H1 (cell line): ENCODE measurements around the gene PLA2G4A. TPM values are rescaled to one million over a fixed set of nuclear protein-coding genes. Genes with fewer than 3 reads are reported as not detected.

Experiments
- CTCF ChIA-PET: fragments of 300-600 bp; sonication (Branson Sonifier 250); formaldehyde crosslinking; loops from one replicate; lab custom pipeline; 2021; ENCODE audit not compliant: partially characterized antibody; lab: Charles Lee
- POLR2A ChIA-PET: fragments of 300-600 bp; sonication (Branson Sonifier 250); formaldehyde crosslinking; loops from one replicate; lab custom pipeline; 2021; ENCODE audit warnings: inconsistent platforms; ENCODE audit not compliant: partially characterized antibody; lab: Charles Lee
- DNase-seq, 2 experiments: peaks; one replicate each; pipeline versions ENCODE4 v3.0.0 to v3.0.0-alpha.2; 2010 to 2022; ENCODE audit warnings: low spot score in 2 of 2, low read depth in 1 of 2, mixed read lengths in 1 of 2
- FAIRE-seq: peaks from 2 replicates; lab custom pipeline; 2011; peaks lifted over from hg19 to GRCh38; lab: Jason Lieb, UNC
- H2AFZ ChIP-seq: 2 replicates; pipeline ENCODE4 v1.8.1; 2012; ENCODE audit warnings: low read length, inconsistent platforms
- H2AK5ac ChIP-seq: 2 replicates; pipeline ENCODE4 v1.6.1; 2013; ENCODE audit warnings: low read depth, low read length
- H2BK120ac ChIP-seq: replicated peaks from 2 replicates; pipeline ENCODE3; 2013; ENCODE audit warnings: low read depth, low read length, inconsistent platforms
- H2BK12ac ChIP-seq: 2 replicates; pipeline ENCODE4 v1.6.1; 2013; ENCODE audit warnings: low read depth, low read length
- H2BK15ac ChIP-seq: 2 replicates; pipeline ENCODE4 v1.6.1; 2013; ENCODE audit warnings: low read length
- H2BK20ac ChIP-seq: 2 replicates; pipeline ENCODE4 v1.6.1; 2013; ENCODE audit warnings: low read length
- H2BK5ac ChIP-seq: 2 replicates; pipeline ENCODE4 v1.6.1; 2013; ENCODE audit warnings: low read depth, low read length
- H3K14ac ChIP-seq: 2 replicates; pipeline ENCODE4 v1.6.1; 2013; ENCODE audit warnings: inconsistent platforms; ENCODE audit not compliant: insufficient read length
- H3K18ac ChIP-seq: 2 replicates; pipeline ENCODE4 v1.6.1; 2013; ENCODE audit warnings: low read length; ENCODE audit errors: extremely low read depth
- H3K23ac ChIP-seq: 2 replicates; pipeline ENCODE4 v1.6.1; 2013; ENCODE audit warnings: inconsistent platforms; ENCODE audit not compliant: insufficient read length
- H3K23me2 ChIP-seq: 2 replicates; pipeline ENCODE4 v1.6.1; 2013; ENCODE audit warnings: low read depth, low read length
- H3K27ac ChIP-seq: 2 replicates; pipeline ENCODE4 v1.6.1; 2011; ENCODE audit warnings: low read depth, low read length, inconsistent platforms
- H3K27me3 ChIP-seq, 4 experiments: replicated peaks in 1 of 4; 1 replicate in 1 of 4; 2 replicates in 3 of 4; pipeline versions ENCODE4 v1.6.1 to v1.8.1; 2011 to 2013; ENCODE audit warnings: low read length in 3 of 4, mild to moderate bottlenecking in 3 of 4, inconsistent platforms in 2 of 4, mixed read lengths in 2 of 4, moderate library complexity in 1 of 4; ENCODE audit not compliant: control insufficient read depth in 3 of 4, insufficient read depth in 3 of 4; ENCODE audit errors: extremely low read depth in 1 of 4
- H3K36me3 ChIP-seq, 4 experiments: 2 replicates each; pipeline versions ENCODE4 v1.6.1 to v1.8.1; 2011 to 2013; ENCODE audit warnings: mild to moderate bottlenecking in 4 of 4, low read length in 3 of 4, moderate library complexity in 2 of 4, control low read depth in 1 of 4, inconsistent platforms in 1 of 4; ENCODE audit not compliant: insufficient read depth in 4 of 4, control insufficient read depth in 2 of 4
- H3K4ac ChIP-seq: replicated peaks from 2 replicates; pipeline ENCODE3; 2013; ENCODE audit warnings: low read length, low read depth, mixed read lengths, inconsistent platforms; ENCODE audit not compliant: insufficient read length
- H3K4me1 ChIP-seq, 4 experiments: replicated peaks in 1 of 4; 1 replicate in 1 of 4; 2 replicates in 3 of 4; pipeline versions ENCODE4 v1.6.1 to v1.8.1; 2011 to 2013; ENCODE audit warnings: low read length in 3 of 4, inconsistent platforms in 2 of 4, mixed read lengths in 1 of 4; ENCODE audit not compliant: insufficient read depth in 4 of 4, control insufficient read depth in 3 of 4
- H3K4me2 ChIP-seq, 2 experiments: 2 replicates each; pipeline versions ENCODE4 v1.6.1 to v1.8.1; 2011 to 2013; ENCODE audit warnings: low read depth in 2 of 2, low read length in 2 of 2, control low read depth in 1 of 2, inconsistent platforms in 1 of 2, mild to moderate bottlenecking in 1 of 2; ENCODE audit not compliant: insufficient read depth in 1 of 2
- H3K4me3 ChIP-seq, 4 experiments: fragments of 200-600, 300-600 bp in 1 of 4; sonication (generic), shearing (Covaris generic), sonication (Bioruptor Twin) in 1 of 4; 2 replicates each; pipeline versions ENCODE4 v1.5.1 to v1.8.1; 2011 to 2016; ENCODE audit warnings: low read length in 4 of 4, low read depth in 3 of 4, control low read depth in 2 of 4, inconsistent platforms in 2 of 4, mild to moderate bottlenecking in 2 of 4, mixed read lengths in 1 of 4, moderate library complexity in 1 of 4; ENCODE audit not compliant: insufficient read depth in 2 of 4; ENCODE audit errors: extremely low read depth in 1 of 4
- H3K56ac ChIP-seq: replicated peaks from 2 replicates; pipeline ENCODE3; 2013; ENCODE audit warnings: low read depth, mild to moderate bottlenecking, mixed read lengths, low read length, inconsistent platforms; ENCODE audit not compliant: insufficient read length
- H3K79me1 ChIP-seq: 2 replicates; pipeline ENCODE4 v1.6.1; 2013; ENCODE audit warnings: low read depth, low read length, control low read depth
- H3K79me2 ChIP-seq, 2 experiments: 2 replicates each; pipeline versions ENCODE4 v1.6.1 to v1.8.1; 2012 to 2013; ENCODE audit warnings: low read length in 2 of 2, mild to moderate bottlenecking in 2 of 2, inconsistent platforms in 1 of 2; ENCODE audit not compliant: insufficient read depth in 2 of 2, control insufficient read depth in 1 of 2
- H3K9ac ChIP-seq, 4 experiments: replicated peaks in 1 of 4; 1 replicate in 1 of 4; 2 replicates in 3 of 4; pipeline versions ENCODE4 v1.6.1 to v1.8.1; 2011 to 2013; ENCODE audit warnings: low read depth in 3 of 4, low read length in 3 of 4, control low read depth in 2 of 4, mild to moderate bottlenecking in 2 of 4, moderate library complexity in 2 of 4, inconsistent platforms in 1 of 4; ENCODE audit errors: extremely low read depth in 1 of 4
- H3K9me3 ChIP-seq, 2 experiments: 2 replicates each; pipeline versions ENCODE4 v1.6.1 to v1.8.1; 2012 to 2013; ENCODE audit warnings: mild to moderate bottlenecking in 2 of 2, moderate library complexity in 2 of 2, control low read depth in 1 of 2, inconsistent platforms in 1 of 2, low read depth in 1 of 2, low read length in 1 of 2, mixed read lengths in 1 of 2; ENCODE audit not compliant: insufficient read depth in 2 of 2
- H4K20me1 ChIP-seq, 2 experiments: replicated peaks in 1 of 2; 2 replicates each; pipeline versions ENCODE3 to v1.8.1; 2011 to 2013; ENCODE audit warnings: inconsistent platforms in 2 of 2, low read length in 2 of 2, mild to moderate bottlenecking in 1 of 2; ENCODE audit not compliant: insufficient read depth in 2 of 2, control insufficient read depth in 1 of 2
- H4K5ac ChIP-seq: 2 replicates; pipeline ENCODE4 v1.6.1; 2013; ENCODE audit warnings: low read length, low read depth, mixed read lengths, inconsistent platforms; ENCODE audit not compliant: insufficient read length
- H4K8ac ChIP-seq: 2 replicates; pipeline ENCODE4 v1.8.0; 2013; ENCODE audit warnings: mild to moderate bottlenecking, moderate library complexity, low read length, inconsistent platforms; ENCODE audit not compliant: insufficient read depth; ENCODE audit errors: extremely low read depth
- H4K91ac ChIP-seq: replicated peaks from 2 replicates; pipeline ENCODE3; 2013; ENCODE audit warnings: low read length, mixed read lengths, inconsistent platforms; ENCODE audit not compliant: insufficient read length
- CTBP2 ChIP-seq: IDR thresholded peaks from 2 replicates; pipeline ENCODE4 v1.7.0; 2011; ENCODE audit warnings: borderline replicate concordance, mild to moderate bottlenecking, moderate library complexity, mixed read lengths, low read length; ENCODE audit not compliant: insufficient read depth, insufficient read length
- EZH2 ChIP-seq: fragments of 200-600 bp; sonication (generic); IDR thresholded peaks from 2 replicates; pipeline ENCODE4 v1.7.1; 2012; ENCODE audit warnings: low read depth, mild to moderate bottlenecking, moderate library complexity, low read length, inconsistent platforms; ENCODE audit not compliant: severe bottlenecking
- MAFK ChIP-seq: IDR thresholded peaks from 2 replicates; pipeline ENCODE4 v1.6.1; 2012; ENCODE audit warnings: low read depth, mild to moderate bottlenecking, improper control_type of control experiment, low read length
- WGBS, 2 experiments: shearing (Covaris generic) in 1 of 2; methylation state at CpG; one replicate each; pipeline versions ENCODE4 v1.1.6 to v1.1.7; 2013 to 2015; ENCODE audit warnings: low lambda C conversion rate in 2 of 2, mixed read lengths in 2 of 2, inconsistent platforms in 1 of 2, low coverage in 1 of 2, missing lambda C conversion rate in 1 of 2; ENCODE audit not compliant: insufficient replicate concordance in 2 of 2, insufficient coverage in 1 of 2, insufficient read length in 1 of 2; ENCODE audit errors: extremely low coverage in 1 of 2, missing lambda C conversion rate in 1 of 2; 5-methylcytosine and 5-hydroxymethylcytosine counted together
- polyA plus RNA-seq, 7 experiments: library from polyadenylated mRNA; depleted of rRNA in 3 of 7; stranded (reverse) in 5 of 7; unstranded in 2 of 7; fragments of >200 nt in 5 of 7; fragments of 200-250 nt in 2 of 7; gene quantifications; 1 replicate in 5 of 7; 2 replicates in 1 of 7; 4 replicates in 1 of 7; pipeline versions ENCODE4 v1.2.1 to v1.2.3, GENCODE V29; 2011 to 2013; ENCODE audit warnings: missing spikeins in 2 of 7, mixed read lengths in 2 of 7
- total RNA-seq: library from RNA; stranded (reverse); fragmentation: NEBNext Ultra II Directional; extraction: Animal tissue kit (Norgen Biotek cat#: 25700); gene quantifications from 2 replicates; pipeline ENCODE4 v1.2.1, GENCODE V29; 2021

The PLA2G4A gene
- total and polyA plus RNA-seq, 2 of the 8 experiments (the other 6 are each of a cell fraction or from before 2014, with no cell fraction given), result 0.63 to 1.4 TPM

GRCh38 chr1:186978596-186979556 is 150.1 kb downstream of the PLA2G4A start:
- H3K79me1 ChIP-seq, result no peaks in the 10 kb centered on the region
- H3K79me2 ChIP-seq, result no peaks in the 10 kb centered on the region
- H2BK15ac ChIP-seq, result no peak overlapping the region
- H4K20me1 ChIP-seq, result no peaks in the 10 kb centered on the region
- H4K91ac ChIP-seq, result no peak overlapping the region
- no peak overlapping the region for H2BK5ac ChIP-seq
- TF ChIP-seq CTBP2 (no peak), EZH2 (no peak), MAFK (peak; percentile 40; the same call in 1 of the 2 replicates)
- TF ChIP-seq, all 59 proteins: peak for 1
- Histone ChIP-seq H4K5ac (no peak overlapping the region), H3K27me3 (peaks cover 0 to 1% (median 0%) of the 10 kb centered on the region in 4 experiments; a peak in 1 of 7 replicates), H3K14ac (no peak overlapping the region), H2AFZ (no peak overlapping the region; the same call in 1 of the 2 replicates), H3K4ac (no peak overlapping the region), H3K9ac (no peak overlapping the region), H3K36me3 (no peaks in the 10 kb centered on the region), H2AK5ac (no peak overlapping the region), H3K18ac (no peak overlapping the region), H3K9me3 (no peaks in the 10 kb centered on the region; a peak in 1 of 4 replicates), H3K27ac (no peak overlapping the region), H2BK12ac (no peak overlapping the region), H3K23me2 (no peaks in the 10 kb centered on the region), H3K4me2 (no peak overlapping the region), H2BK20ac (no peak overlapping the region), H3K4me3 (no peak overlapping the region), H4K8ac (no peak overlapping the region), H2BK120ac (no peak overlapping the region), H3K56ac (no peak overlapping the region), H3K4me1 (0 out of 7 replicates have a peak, but pooled peaks cover 0 to 4% (median 0%) of the 10 kb centered on the region in 4 experiments), H3K23ac (no peak overlapping the region)
- WGBS, 2 experiments, result 87% methylated on average over 7 of the region's 7 CpGs; no CpG with 5 or more reads in 1 of the 2 experiments
- CTCF ChIA-PET, result no interaction called here
- DNase-seq (no peak), FAIRE-seq (no peak)
- POLR2A ChIA-PET, result no interaction called here
